Activated CD4-positive, alpha-beta T cell treated with anti-CD3 and anti-CD28 coated beads for 24 hours (primary cell): ENCODE results near the gene NTM.

Experiments used
- DNase-seq, 2 donors: peaks; one replicate each; pipeline ENCODE4 v3.0.0-alpha.2; 2020; ENCODE audit warnings: low read depth in 2 of 2

NTM gene

DNA sequence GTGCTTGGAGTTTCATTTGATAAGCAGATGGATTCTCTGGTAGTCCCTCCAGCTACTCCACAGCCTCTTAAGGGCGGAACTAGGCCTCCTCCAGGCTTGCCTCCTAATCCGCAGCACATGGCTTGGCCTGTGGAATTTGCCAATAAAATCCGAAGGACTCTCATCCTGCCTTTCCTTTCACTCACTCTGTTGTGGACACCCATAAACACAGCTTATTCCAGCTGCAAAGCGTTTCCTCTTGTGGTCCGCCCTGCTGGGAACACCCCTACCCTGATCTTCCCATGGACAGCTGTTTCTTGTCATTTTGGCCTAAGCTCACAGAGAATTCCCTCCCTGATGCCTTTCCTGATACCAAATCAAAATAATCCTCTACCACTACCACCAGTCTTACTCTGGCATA is 546.2 kb downstream of the NTM start:
- no peak for DNase-seq

DNA sequence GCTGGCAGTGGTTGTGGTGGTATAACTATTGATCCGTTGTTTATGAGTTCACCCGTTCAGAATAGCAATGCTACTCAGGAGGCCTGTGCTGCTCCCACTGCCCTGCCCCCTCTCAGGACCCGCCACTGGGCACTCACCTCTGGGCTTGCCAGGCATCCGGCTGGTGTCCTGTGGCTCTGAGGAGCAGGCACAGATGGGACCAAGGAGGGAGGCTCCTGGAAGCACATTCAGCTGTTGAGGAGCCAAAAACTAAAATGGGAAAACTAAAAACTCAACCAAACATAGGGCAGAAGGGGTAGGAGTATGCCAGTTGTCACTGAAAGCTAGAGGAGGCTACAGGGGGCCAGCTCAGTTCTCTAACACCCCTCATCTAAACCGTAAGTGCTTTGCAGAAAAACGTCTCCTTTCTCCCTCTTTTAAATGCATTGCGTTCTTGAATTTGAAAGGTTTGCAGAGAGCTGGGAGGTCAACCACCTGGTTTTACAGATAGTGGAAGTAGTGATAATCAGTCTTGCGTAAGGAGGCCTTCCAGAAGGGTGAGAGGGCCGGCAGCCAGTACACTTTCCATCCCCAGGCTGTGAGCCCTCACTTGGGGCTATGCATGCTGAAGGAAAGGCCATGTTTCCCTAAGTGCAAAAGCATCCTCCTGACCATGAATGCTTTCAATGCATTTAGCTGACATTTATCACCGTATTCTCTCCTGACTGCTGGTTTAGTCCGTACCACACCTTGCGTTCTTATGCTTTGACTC is 547.4 kb downstream of the NTM start:
- no peak for DNase-seq

DNA sequence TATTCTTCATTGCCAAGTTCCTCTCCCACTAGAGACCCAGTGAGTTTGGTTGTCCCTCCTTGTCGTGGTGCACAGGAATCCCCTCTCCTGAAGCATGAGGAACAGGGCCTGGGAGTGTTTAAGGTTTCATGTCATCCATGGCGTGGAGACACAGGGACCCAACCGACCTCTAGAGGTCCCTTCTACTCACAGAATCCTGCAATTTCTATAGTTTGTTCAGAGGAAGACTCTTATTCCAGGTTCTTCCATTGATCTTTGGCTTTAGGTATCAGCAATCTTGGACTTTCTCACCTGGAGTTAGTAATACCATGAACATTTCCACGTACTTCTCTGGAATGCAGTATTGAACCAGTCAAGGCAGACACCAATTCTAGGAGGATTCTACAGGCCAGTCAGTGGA is 548.2 kb downstream of the NTM start:
- DNase-seq, result no peak

- DNase-seq, result no peak
Observed at GRCh38 chr11:131922220-131922619, 551.8 kb downstream of the NTM start.

- no peak for DNase-seq
Observed at GRCh38 chr11:131923309-131923708, 552.9 kb downstream of the NTM start.

DNA sequence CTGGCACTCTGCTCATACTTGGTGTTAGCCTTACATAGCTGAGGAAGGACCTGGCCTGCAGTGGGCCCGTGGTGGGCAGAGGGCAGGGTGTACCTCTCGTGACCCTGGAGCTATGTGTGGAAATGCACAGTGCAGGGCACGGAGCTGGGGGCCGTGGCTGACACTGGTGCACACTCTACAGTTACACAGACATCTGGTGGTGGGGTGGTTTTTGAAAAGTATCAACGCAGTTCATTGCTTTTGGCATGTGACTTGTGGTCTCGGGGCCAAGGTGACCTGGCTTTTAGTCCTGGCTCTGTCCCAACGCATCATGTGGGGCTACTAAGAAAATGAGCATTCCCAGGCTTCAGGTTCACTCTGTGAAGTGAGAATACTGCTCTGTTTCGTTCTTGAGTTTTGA is 553.6 kb downstream of the NTM start:
- DNase-seq, result no peak

DNA sequence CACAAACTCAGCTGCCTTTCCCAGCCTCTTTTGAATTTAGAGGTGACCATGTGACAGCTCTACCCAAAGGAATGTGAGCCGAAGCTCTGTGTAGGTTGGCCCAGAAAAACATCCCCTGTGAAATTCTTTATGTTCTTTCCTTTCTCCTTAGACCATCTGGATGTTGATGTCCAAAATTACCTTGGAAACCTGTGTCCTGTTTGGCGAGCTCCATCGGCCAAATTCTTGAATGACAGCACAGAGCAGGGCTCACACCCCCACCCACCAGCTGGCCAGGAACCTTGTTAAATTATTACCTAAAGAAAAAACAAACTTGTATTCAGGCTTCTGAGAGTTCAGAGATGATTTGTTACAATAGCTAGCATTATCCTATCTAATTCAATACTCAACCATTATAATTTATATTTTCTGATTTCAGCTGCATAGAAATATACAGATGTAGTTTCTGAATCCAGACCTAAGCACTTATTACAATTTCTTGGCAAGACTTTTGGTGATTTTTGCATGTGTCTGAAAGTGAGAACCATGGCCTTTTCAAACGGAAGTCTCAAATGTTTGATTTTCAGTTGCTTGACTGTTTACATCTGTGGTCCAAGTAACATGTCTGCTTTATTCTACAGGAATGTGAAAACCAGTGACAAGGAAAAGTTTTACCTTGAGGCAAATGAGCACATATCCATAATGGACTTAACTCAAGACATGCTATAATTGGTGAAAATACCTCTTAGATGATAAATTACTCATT is 554.2 kb downstream of the NTM start:
- DNase-seq, result no peak

DNA sequence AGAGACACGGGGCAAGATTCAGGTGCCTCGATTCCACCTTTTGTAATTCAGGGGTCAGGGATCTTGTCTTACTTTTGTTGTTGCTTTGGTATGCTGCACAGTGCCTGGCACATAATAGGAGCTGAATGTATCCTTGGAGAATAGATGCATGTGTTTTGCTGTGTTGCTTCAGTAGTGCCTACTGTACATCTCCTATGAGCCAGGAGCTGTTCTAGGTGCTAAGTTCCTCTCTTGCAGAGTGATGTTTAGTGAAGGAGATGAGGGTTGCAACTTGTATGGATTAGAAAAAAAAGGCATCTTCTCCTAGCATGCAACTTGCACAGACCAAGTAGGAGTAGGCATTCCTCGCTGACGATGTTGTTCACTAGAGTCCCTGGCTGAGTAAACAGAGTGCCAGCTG is 555.4 kb downstream of the NTM start:
- no peak for DNase-seq

DNA sequence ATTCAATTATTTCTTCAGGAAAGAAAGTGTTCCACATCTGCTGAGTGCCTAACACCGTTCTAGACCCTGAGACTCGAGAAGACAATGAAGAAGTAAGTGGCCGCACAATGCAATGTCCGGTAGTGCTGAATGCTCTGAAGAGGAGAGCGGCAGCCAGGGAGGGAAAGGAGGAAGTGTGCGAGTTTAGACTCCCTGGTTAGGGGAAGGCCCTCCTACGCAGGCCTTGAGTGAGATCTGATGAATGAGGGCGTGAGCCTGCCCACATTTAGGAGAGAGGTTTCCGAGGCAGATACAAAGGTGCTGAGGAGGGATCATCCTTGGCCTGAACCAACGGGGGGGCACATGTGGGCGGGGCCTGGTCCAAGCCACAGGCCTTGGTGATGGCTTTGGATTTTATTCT is 558.6 kb downstream of the NTM start:
- DNase-seq, result no peak

DNA sequence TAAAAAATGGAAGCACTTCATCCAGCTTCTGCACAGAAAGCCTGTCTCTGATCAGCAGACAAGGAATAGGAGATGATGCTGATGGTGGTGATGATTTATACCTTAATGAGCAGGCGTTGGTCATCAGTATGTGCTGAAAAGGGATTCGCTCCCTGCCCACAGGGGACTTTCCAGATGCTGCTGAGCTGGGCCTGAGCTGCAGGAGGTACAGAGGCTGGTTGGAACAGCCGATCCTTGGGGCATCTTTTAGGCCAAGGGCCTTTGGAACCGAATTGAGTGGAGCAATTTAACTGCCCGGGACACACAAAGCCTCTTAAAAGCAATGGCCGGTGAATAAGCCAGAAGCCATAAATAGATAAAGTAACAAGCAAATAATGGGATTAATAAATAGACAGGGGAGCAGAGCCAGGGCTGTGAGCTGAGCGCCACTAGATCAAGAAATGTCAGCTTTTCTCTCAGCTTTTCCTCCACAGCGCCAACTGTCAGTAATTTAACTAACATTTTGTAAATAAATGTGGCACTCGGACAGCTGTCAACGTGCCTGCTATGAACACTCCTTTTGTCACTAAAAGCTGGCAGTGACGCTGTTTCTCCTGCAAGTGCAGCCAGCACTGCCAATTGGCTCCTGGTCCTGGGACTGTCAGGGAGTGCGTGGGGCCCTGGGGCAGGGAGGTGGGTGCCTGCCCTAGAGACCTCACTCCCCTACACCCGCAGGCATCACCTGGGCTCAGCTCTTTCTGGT is 562.3 kb downstream of the NTM start:
- DNase-seq, result no peak

- no peak for DNase-seq
Observed at GRCh38 chr11:131934006-131934405, 563.6 kb downstream of the NTM start.

GRCh38 chr11:131938351-131938751 is 567.9 kb downstream of the NTM start:
- DNase-seq, result no peak

GRCh38 chr11:131940126-131940525 is 569.7 kb downstream of the NTM start:
- DNase-seq, result no peak

GRCh38 chr11:131942878-131943277 is 572.5 kb downstream of the NTM start:
- no peak for DNase-seq

DNA sequence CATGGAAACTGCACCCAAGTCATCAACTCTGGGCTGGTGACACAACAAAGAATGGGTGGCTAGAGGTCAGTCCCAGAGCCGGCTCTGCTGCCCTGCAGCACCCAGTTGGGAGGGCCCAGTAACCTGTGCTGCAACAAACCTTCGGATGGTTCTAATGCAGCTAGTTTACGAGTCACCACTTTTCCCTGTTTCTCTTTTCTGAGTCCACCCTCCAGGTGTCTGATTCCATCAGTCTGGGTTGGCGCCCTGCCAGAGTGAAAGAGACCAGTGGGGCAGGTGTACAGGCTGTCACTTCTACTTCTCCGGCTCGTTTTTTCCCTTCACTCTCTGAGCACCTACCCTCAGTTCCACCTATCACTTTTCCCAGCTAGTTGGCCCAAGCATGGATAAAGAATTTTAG is 572.9 kb downstream of the NTM start:
- DNase-seq, result no peak

GRCh38 chr11:131944736-131945135 is 574.3 kb downstream of the NTM start:
- no peak for DNase-seq

GRCh38 chr11:131945706-131946105 is 575.3 kb downstream of the NTM start:
- DNase-seq, result no peak

DNA sequence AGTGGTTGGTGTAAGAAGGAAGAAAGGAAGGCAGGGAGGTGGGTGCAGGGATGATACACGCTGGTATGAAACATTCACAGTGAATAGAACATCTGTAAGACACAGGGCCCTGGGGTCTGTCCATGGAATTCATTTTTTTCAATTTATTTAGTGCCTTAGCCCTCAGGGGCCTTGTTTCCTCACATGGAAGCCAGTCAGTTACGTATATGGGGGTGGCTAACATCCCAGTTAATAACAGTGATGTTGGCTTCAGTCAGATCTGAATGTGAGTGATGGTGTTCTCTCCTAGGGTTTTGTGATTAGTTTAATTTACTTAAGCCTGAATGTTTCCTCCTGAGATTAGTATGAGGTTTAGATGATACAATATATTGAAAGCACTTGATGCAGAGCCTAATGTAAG is 577.1 kb downstream of the NTM start:
- no peak for DNase-seq

DNA sequence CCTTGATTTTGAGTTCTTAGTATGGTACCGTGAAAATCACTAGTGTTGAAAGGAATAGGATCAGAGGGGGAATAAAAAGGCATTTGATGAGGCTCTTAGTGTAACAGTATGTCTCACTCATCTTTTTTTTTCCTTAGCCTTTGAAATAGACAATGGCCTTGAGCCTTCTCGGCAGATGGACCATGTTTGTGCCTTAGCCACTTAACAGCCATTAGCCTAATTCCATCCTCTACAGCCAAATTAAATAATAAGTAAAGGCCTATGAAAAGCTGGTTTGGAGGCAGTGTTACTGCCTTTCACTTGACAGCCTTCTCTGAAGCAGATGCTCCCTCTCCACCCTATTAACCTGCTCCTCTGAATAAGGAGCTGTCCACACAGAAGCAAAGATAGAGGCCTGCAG is 580.7 kb downstream of the NTM start:
- no peak for DNase-seq

DNA sequence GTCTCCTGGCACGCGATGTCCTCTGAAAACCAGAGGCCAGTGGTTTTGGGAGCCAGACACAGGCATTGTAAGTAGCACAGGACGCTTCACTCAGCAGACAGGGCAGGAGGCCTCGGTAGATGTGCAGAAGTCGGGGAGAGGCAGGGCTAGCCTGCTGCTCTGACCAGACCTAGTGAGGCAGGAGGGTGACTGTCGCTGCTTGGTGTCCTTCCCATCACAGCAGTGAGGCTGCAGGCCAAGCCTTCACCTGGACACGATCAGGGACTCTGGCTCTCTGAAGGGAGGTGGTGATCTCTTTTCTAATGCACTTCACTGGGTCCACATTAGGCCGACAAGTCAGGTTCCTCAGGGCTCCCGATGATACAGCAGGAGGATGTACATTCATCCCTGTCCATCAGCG is 583.7 kb downstream of the NTM start:
- no peak for DNase-seq

- no peak for DNase-seq
Observed at GRCh38 chr11:131955904-131956303, 585.5 kb downstream of the NTM start.

DNA sequence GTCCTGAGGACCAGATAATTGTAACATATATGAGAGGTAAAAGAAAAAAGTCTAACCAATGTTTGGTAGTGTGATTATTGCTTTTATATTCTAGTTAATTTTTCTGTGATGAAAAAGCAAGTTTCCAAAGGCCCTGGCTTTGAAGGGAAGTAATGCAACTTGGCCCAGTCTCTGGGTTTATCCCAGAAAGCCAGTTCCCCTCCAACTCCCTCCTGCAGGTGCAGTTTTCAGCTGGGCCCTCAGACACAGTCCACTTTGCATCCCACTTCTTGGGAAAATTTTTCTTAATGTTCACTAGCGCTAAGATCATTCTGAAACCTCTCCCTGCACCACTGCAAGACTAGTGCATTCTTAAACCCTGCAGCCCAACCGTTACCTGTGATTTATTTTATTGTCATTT is 586.8 kb downstream of the NTM start:
- DNase-seq, result no peak

DNA sequence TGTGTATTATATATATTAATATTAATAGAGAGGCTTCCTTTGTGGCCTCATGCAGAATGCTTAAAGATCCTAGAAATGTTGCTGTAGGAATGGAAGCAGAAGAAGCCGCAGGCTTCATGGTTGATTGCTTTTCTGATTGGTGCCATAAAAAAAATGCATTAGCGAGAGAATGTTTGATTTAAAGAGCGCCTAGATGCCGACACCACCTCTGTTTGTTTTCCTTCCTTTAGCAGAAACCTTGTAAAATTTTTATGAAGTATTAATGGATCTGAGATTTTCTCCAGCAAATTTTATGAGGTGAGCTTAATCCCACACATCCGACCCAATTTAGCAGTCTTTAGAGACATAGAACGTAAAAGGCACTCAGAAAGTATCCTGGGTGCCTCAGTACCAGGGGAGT is 587.5 kb downstream of the NTM start:
- DNase-seq, result no peak
